PC-3 (cell line): ENCODE measurements around the gene CDC25A.
"Not testable (repeated sequence)": the region's sequence is repeated elsewhere in the genome, so short reads cannot be mapped to it uniquely, and the experiment has no call there.

Experiments used
- CTCF ChIP-seq: fragments of 300-600 bp; sonication (generic); conservative IDR thresholded peaks from 2 replicates; pipeline ENCODE4 v1.5.1; 2017; ENCODE audit warnings: antibody characterized with exemption, low read depth, mild to moderate bottlenecking, low read length
- EZH2 ChIP-seq: fragments of 300-600 bp; sonication (generic); IDR thresholded peaks from one replicate; pipeline ENCODE4 v1.6.1; 2017; ENCODE audit warnings: antibody characterized with exemption, mild to moderate bottlenecking, low read length; ENCODE audit not compliant: unreplicated experiment
- EZH2phosphoT487 ChIP-seq: fragments of 300-600 bp; sonication (generic); IDR thresholded peaks from 2 replicates; pipeline ENCODE4 v1.6.1; 2018; ENCODE audit warnings: mild to moderate bottlenecking, antibody characterized with exemption, low read length, borderline replicate concordance

- not testable (repeated sequence) for TF ChIP-seq CTCF, EZH2, EZH2phosphoT487
Observed at GRCh38 chr3:48210534-48210933, 22.3 kb upstream of the CDC25A start.
